ENCODE measurements around the gene TNFAIP8L3.

GRCh38 chr15:51007131-51007666 is 87.5 kb downstream of the TNFAIP8L3 start:
- TF ChIP-seq, protein P1, sequence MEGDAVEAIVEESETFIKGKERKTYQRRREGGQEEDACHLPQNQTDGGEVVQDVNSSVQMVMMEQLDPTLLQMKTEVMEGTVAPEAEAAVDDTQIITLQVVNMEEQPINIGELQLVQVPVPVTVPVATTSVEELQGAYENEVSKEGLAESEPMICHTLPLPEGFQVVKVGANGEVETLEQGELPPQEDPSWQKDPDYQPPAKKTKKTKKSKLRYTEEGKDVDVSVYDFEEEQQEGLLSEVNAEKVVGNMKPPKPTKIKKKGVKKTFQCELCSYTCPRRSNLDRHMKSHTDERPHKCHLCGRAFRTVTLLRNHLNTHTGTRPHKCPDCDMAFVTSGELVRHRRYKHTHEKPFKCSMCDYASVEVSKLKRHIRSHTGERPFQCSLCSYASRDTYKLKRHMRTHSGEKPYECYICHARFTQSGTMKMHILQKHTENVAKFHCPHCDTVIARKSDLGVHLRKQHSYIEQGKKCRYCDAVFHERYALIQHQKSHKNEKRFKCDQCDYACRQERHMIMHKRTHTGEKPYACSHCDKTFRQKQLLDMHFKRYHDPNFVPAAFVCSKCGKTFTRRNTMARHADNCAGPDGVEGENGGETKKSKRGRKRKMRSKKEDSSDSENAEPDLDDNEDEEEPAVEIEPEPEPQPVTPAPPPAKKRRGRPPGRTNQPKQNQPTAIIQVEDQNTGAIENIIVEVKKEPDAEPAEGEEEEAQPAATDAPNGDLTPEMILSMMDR (IDR thresholded peaks at IDR 0.05): no peak
- no peak for TF ChIP-seq POLR2A (IDR thresholded peaks at IDR 0.05)

Measured in Peyer's patch (tissue), 4 donors.